ENCODE data around the gene LMBR1.

DNA sequence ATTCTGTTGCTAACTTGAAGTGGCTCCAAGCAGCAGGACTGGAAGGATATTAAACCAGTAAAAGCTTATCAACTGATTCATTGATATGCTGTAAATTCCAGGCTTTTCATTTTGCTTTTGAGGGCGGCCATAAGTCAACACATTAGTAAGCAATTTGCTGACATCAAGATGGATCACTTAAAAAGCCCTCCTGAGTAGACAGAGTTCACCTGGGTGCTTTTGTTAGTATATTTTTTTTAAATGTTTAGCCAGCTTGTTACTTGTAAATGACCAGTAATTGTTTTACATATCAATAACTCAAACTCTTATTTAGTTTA lies 225.9 kb downstream of the LMBR1 start:
- TF ChIP-seq, protein P1, sequence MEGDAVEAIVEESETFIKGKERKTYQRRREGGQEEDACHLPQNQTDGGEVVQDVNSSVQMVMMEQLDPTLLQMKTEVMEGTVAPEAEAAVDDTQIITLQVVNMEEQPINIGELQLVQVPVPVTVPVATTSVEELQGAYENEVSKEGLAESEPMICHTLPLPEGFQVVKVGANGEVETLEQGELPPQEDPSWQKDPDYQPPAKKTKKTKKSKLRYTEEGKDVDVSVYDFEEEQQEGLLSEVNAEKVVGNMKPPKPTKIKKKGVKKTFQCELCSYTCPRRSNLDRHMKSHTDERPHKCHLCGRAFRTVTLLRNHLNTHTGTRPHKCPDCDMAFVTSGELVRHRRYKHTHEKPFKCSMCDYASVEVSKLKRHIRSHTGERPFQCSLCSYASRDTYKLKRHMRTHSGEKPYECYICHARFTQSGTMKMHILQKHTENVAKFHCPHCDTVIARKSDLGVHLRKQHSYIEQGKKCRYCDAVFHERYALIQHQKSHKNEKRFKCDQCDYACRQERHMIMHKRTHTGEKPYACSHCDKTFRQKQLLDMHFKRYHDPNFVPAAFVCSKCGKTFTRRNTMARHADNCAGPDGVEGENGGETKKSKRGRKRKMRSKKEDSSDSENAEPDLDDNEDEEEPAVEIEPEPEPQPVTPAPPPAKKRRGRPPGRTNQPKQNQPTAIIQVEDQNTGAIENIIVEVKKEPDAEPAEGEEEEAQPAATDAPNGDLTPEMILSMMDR (IDR thresholded peaks at IDR 0.05), result no peak
- no peak for TF ChIP-seq POLR2A (IDR thresholded peaks at IDR 0.05)

Measured in testis (tissue), 2 donors.